Spleen (tissue), 7 donors: ENCODE data around the gene FOXF2.

Experiments used
- CTCF ChIP-seq, 11 experiments: fragments of 200-600 bp in 7 of 11; fragments of 450-650 bp in 4 of 11; sonication (generic) in 4 of 11; IDR thresholded peaks in 8 of 11; conservative IDR thresholded peaks in 3 of 11; 1 replicate in 7 of 11; 2 replicates in 4 of 11; pipeline versions ENCODE4 v1.4.0 to v1.8.0; 2016 to 2021; ENCODE audit warnings: antibody characterized with exemption in 11 of 11, inconsistent platforms in 4 of 11, mild to moderate bottlenecking in 1 of 11
- POLR2A ChIP-seq, 3 donors: fragments of 450-650 bp; IDR thresholded peaks; one replicate each; pipeline ENCODE4 v1.5.1; 2017; ENCODE audit warnings: antibody characterized with exemption in 3 of 3, mild to moderate bottlenecking in 1 of 3
- POLR2AphosphoS5 ChIP-seq, 3 donors: sonication (generic); formaldehyde crosslinking; IDR thresholded peaks; one replicate each; pipeline ENCODE4 v1.5.1; 2017; ENCODE audit warnings: antibody characterized with exemption in 3 of 3
- donor health status: DM: no; HTN: no; CAD: no; lungs with moderate emphysema.
- donor health status: DM: no; HTN: no; CAD: no.
- donor health status: DM: no; HTN: no; CAD: no.

GRCh38 chr6:1363729-1364572, 25.4 kb upstream of the FOXF2 start:
- TF ChIP-seq CTCF (IDR thresholded peaks at IDR 0.05 in 8 of 11, conservative IDR thresholded peaks at IDR 0.05 in 3 of 11) (no peak), POLR2A (IDR thresholded peaks at IDR 0.05) (no peak), POLR2AphosphoS5 (IDR thresholded peaks at IDR 0.05) (no peak)
